HG03439 (cell line): ENCODE data around the gene PLA2G2A.
"Not testable (repeated sequence)": the region's sequence is repeated elsewhere in the genome, so short reads cannot be mapped to it uniquely, and the experiment has no call there.

Experiments used
- ATAC-seq: cut with Tn5 transposase; IDR thresholded peaks from one replicate; pipeline ENCODE4 v1.9.1; 2021; ENCODE audit warnings: mild to moderate bottlenecking, moderate library complexity; ENCODE audit not compliant: unreplicated experiment

PLA2G2A gene

DNA sequence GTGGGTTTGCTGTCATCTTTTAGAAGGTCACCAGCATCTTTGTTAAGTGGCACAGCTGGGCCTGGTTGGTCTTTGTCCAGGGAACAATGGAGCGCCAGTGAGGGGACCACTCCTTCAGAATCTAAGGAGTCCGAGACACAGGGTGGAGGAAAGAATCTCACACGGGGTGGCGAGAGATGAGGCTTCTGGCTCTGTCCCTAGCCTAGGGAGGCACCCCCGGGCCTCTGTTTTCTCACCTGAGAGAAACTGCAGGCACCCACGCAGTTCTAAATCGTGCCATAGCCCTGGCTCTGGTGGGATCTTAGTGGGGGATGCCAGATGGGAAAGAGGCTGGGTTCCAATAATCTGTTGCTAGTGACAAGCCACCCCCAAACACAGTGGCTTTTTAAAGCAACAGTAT, 45.1 kb downstream of the PLA2G2A start:
- no peak for ATAC-seq

DNA sequence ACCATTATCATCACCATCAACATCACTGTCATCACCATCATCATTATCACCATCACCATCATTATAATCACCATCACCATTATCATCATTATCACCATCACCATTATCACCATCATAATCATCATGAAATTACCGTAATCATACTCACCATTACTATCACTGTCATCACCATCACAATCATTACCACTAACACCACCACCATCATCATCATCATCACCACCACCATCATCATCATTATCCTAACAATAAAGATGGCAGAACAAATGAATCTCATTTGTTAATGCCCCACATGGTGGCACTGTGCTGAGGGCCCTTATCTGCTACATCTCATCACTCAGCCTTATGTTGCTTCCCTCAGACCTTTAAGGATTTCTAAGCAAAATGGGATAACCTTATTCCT, 46.6 kb downstream of the PLA2G2A start:
- no peak for ATAC-seq

DNA sequence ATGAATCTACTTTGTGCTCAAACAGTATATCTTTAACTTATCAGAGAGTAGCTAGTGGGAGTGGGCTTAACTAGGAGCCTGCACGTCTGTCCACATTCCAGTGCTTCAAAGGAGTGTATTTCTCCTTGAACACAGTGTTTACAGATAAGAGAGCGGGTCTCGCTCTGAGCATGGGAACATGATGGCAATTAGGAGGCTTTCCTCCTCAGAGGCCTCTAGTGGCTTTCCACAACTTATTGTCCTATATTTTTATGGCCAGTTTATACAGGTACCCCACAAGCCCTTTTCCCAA, 52.3 kb downstream of the PLA2G2A start:
- ATAC-seq: not testable (repeated sequence)

DNA sequence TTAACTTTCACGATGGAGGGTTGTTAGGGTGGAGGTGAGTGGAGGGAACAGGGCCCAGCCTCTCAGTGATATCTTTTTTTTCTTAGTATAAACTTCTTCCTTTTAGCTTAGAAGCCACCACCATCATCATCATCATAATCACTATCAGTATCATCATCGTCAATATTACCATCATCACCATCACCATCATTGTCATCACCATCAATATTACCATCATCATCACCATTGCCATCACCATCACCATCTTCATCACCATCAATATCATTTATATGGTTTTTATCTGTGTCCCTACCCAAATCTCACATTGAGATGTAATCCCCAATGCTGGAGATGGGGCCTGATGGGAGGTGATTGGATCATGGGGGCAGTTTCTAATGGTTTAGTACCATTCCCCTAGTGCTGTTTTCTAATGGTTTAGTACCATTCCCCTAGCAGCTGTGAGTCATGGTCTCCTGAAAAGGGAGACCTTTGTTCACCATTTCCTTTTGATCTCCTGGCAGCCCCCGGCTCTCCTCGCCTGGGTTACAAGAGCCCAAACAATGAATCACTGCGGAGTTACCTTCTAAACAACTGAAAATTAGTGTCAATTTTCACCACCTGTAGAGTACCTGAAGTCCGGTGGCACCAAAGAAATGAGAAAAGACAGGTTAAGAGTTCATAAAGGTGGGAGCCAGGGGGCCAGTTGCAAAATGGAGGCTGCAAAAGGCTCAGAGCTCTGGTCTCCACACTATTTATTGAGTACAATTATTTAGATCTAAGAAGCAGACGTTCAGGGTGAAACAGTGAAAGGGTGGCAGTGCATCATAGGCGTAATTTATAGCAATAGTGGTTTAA, 52.9 kb downstream of the PLA2G2A start:
- no peak for ATAC-seq
